OCI-LY7 (cell line): ENCODE data around the gene SPINK2.

Source experiments
- CTCF ChIP-seq: fragments of 200-600 bp; sonication (generic); conservative IDR thresholded peaks from 2 replicates; pipeline ENCODE4 v1.5.1; 2014; ENCODE audit warnings: mild to moderate bottlenecking, antibody characterized with exemption, low read length, moderate library complexity, mixed read lengths
- EZH2phosphoT487 ChIP-seq: fragments of 200-600 bp; sonication (generic); IDR thresholded peaks from 2 replicates; pipeline ENCODE4 v1.6.1; 2018; ENCODE audit warnings: low read depth, borderline replicate concordance, mild to moderate bottlenecking, mixed run types, antibody characterized with exemption, low read length, moderate library complexity, mixed read lengths

GRCh38 chr4:56786955-56787354 lies 34.5 kb downstream of the SPINK2 start:
- TF ChIP-seq CTCF (no peak), EZH2phosphoT487 (no peak)
